Measurements from ENCODE around the gene CTR9. TPM values are rescaled to one million over a fixed set of nuclear protein-coding genes. Genes with fewer than 3 reads are reported as not detected.

Gene CTR9
- total and polyA plus RNA-seq, 4 donors, result 10.8 to 32.2 (median 21.2) TPM

Other genes with a start within 250 kb of the CTR9 start
- gene RNF141, start 210.1 kb upstream of the CTR9 start, total RNA-seq, result 10 to 100 TPM; 42.9 to 59.3 TPM
- 10 to 100 TPM; 20.5 to 61.6 TPM for gene RNF141, start 210.1 kb upstream of the CTR9 start, polyA plus RNA-seq
- gene LYVE1, start 182.6 kb upstream of the CTR9 start, total RNA-seq, result 100 to 1,000 TPM; 165 to 179 TPM
- 10 to 100 TPM; 11.8 to 28.2 TPM for gene LYVE1, start 182.6 kb upstream of the CTR9 start, polyA plus RNA-seq
- gene IRAG1, start 57.5 kb upstream of the CTR9 start, total RNA-seq, result 100 to 1,000 TPM; 189 to 518 TPM
- 100 to 1,000 TPM in 1 of 2 donors, 10 to 100 TPM in 1; 92.3 to 135 TPM for gene IRAG1, start 57.5 kb upstream of the CTR9 start, polyA plus RNA-seq
- gene EIF4G2, start 57.7 kb downstream of the CTR9 start, total RNA-seq, result 100 to 1,000 TPM; 615 to 752 TPM
- gene EIF4G2, start 57.7 kb downstream of the CTR9 start, polyA plus RNA-seq, result 100 to 1,000 TPM; 265 to 269 TPM
- 10 to 100 TPM; 48.4 to 63.8 TPM for gene ZBED5, start 106.8 kb downstream of the CTR9 start, total RNA-seq
- gene ZBED5, start 106.8 kb downstream of the CTR9 start, polyA plus RNA-seq, result 10 to 100 TPM; 16.5 to 58.8 TPM

All from aorta (tissue), 4 donors.